NB4 (cell line): ENCODE measurements around the gene IL1F10.

Source experiments
- CTCF ChIP-seq: IDR thresholded peaks from one replicate; pipeline ENCODE4 v1.5.1; 2012; ENCODE audit warnings: low read depth, low read length
- POLR2A ChIP-seq: IDR thresholded peaks from 2 replicates; pipeline ENCODE4 v1.6.1; 2011; ENCODE audit warnings: mild to moderate bottlenecking; ENCODE audit not compliant: insufficient read length; ENCODE audit errors: extremely low read depth

GRCh38 chr2:113091231-113091896, 23.6 kb downstream of the IL1F10 start:
- no peak for TF ChIP-seq CTCF
- TF ChIP-seq POLR2A: no peak
